Choroid plexus epithelial cell (primary cell): Measurements from ENCODE around the gene PTCD1.

ENCODE experiments used
- DNase-seq: peaks from one replicate; pipeline ENCODE4 v3.0.0-alpha.2; 2010; ENCODE audit warnings: low read depth
- H3K4me3 ChIP-seq: 2 replicates; pipeline ENCODE4 v1.5.1; 2011; ENCODE audit warnings: low read depth, mild to moderate bottlenecking, control low read depth, low read length, moderate library complexity
- CTCF ChIP-seq: conservative IDR thresholded peaks from 2 replicates; pipeline ENCODE4 v1.5.1; 2011; ENCODE audit warnings: low read depth, mild to moderate bottlenecking, control low read depth, inconsistent platforms, low read length, moderate library complexity

The PTCD1 gene

GRCh38 chr7:99375070-99375807, 63.4 kb downstream of the PTCD1 start:
- peak overlapping the region; percentile 72 for H3K4me3 ChIP-seq
- peak; percentile 61 for DNase-seq
- no peak for TF ChIP-seq CTCF

- no peak for TF ChIP-seq CTCF
- DNase-seq: peak; percentile 65
- peak within 1 kb of the TSS; percentile 72 for H3K4me3 ChIP-seq
These were observed 64.2 kb downstream of the PTCD1 start, which contains the start of gene ARPC1B for GRCh38 chr7:99374111-99375064. ARPC1B (plus strand) TSS chr7:99374730; CDS start chr7:99385715, 10,985 bp downstream.

- no peak for DNase-seq
- TF ChIP-seq CTCF: no peak
- peak overlapping the region; percentile 72 for H3K4me3 ChIP-seq
These were observed 65.2 kb downstream of the PTCD1 start for GRCh38 chr7:99373091-99374066.

GRCh38 chr7:99372275-99373090, 66.1 kb downstream of the PTCD1 start:
- H3K4me3 ChIP-seq: peak overlapping the region; percentile 44
- TF ChIP-seq CTCF: no peak
- peak; percentile 74 for DNase-seq

GRCh38 chr7:99371376-99371920, 67.2 kb downstream of the PTCD1 start:
- peak; percentile 28 for DNase-seq
- no peak overlapping the region for H3K4me3 ChIP-seq
- TF ChIP-seq CTCF: no peak
